H1 (cell line): ENCODE measurements around the gene MCFD2. TPM values are rescaled to one million over a fixed set of nuclear protein-coding genes. Genes with fewer than 3 reads are reported as not detected.

ENCODE experiments used
- CTCF ChIP-seq, 3 experiments: IDR thresholded peaks; 1 replicate in 2 of 3; 2 replicates in 1 of 3; pipeline versions ENCODE4 v1.5.1 to v1.6.1; 2011; ENCODE audit warnings: low read length in 3 of 3, mild to moderate bottlenecking in 3 of 3, inconsistent platforms in 2 of 3, low read depth in 1 of 3, moderate library complexity in 1 of 3; ENCODE audit not compliant: insufficient read depth in 1 of 3; ENCODE audit errors: control extremely low read depth in 1 of 3
- polyA plus RNA-seq, 7 experiments: library from polyadenylated mRNA; depleted of rRNA in 3 of 7; stranded (reverse) in 5 of 7; unstranded in 2 of 7; fragments of >200 nt in 5 of 7; fragments of 200-250 nt in 2 of 7; gene quantifications; 1 replicate in 5 of 7; 2 replicates in 1 of 7; 4 replicates in 1 of 7; pipeline versions ENCODE4 v1.2.1 to v1.2.3, GENCODE V29; 2011 to 2013; ENCODE audit warnings: missing spikeins in 2 of 7, mixed read lengths in 2 of 7
- total RNA-seq: library from RNA; stranded (reverse); fragmentation: NEBNext Ultra II Directional; extraction: Animal tissue kit (Norgen Biotek cat#: 25700); gene quantifications from 2 replicates; pipeline ENCODE4 v1.2.1, GENCODE V29; 2021

The MCFD2 gene
- total and polyA plus RNA-seq, 2 of the 8 experiments (the other 6 are each of a cell fraction or from before 2014, with no cell fraction given): 35.2 to 76.2 TPM

- no peak for TF ChIP-seq CTCF (IDR thresholded peaks at IDR 0.05; ENCODE audit: control extremely low read depth in 1 of 3, insufficient read depth in 1 of 3, low read depth in 1 of 3, low read length in 3 of 3)
Measured at GRCh38 chr2:46863882-46864281, 51.7 kb downstream of the MCFD2 start (continued).
